Measurements from ENCODE around the gene CD248. TPM values are rescaled to one million over a fixed set of nuclear protein-coding genes. Genes with fewer than 3 reads are reported as not detected.

Gene CD248
- total RNA-seq, 1 donor from 2014 or later: 11.4 TPM

DNA sequence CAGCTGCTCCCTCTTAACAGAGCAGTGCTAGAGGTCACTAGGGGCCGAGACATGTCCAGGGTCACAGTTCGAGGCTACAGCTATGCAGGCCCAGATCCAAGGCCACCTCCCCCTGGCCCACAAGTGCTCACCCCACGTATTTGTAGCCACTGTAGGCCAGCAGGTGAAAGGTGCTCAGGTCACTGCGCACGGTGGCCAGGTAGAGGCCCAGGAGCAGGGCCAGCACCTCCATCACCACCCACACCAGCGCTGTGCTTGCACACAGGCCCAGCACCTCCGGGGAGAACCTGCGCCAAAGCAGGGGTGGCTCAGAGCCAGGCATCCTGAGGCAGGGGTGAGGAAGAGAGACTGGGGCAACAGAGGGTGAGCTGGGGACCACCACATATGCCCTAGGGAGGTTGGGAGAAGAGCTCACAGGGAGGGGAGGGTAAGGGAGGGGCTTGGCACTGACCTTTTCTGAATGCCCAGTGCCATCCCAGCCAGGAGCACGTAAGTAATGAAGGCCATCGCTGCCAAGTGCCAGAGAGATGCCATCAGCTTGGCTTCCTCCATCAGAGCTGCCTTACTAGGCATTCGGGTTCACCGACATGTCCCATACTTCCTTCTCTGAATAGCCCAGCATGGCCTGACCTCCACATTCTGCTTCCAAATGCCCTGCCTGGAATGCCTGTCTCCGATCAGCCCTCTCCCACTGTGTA is 31.4 kb downstream of the CD248 start:
- peaks cover 39% of the 10 kb centered on the region for H3K4me1 Mint-ChIP-seq (ENCODE audit: low read depth, unreplicated experiment)
- H3K27ac Mint-ChIP-seq (ENCODE audit: unreplicated experiment): peak overlapping the region; percentile 48
- peaks cover 24% of the 10 kb centered on the region for H3K27me3 Mint-ChIP-seq (ENCODE audit: unreplicated experiment)
- TF ChIP-seq, protein P1, sequence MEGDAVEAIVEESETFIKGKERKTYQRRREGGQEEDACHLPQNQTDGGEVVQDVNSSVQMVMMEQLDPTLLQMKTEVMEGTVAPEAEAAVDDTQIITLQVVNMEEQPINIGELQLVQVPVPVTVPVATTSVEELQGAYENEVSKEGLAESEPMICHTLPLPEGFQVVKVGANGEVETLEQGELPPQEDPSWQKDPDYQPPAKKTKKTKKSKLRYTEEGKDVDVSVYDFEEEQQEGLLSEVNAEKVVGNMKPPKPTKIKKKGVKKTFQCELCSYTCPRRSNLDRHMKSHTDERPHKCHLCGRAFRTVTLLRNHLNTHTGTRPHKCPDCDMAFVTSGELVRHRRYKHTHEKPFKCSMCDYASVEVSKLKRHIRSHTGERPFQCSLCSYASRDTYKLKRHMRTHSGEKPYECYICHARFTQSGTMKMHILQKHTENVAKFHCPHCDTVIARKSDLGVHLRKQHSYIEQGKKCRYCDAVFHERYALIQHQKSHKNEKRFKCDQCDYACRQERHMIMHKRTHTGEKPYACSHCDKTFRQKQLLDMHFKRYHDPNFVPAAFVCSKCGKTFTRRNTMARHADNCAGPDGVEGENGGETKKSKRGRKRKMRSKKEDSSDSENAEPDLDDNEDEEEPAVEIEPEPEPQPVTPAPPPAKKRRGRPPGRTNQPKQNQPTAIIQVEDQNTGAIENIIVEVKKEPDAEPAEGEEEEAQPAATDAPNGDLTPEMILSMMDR (IDR thresholded peaks at IDR 0.05; ENCODE audit: partially characterized antibody, unreplicated experiment): no peak
- peak overlapping the region; percentile 71 for H3K4me3 Mint-ChIP-seq (ENCODE audit: unreplicated experiment)
- no peaks in the 10 kb centered on the region for H3K36me3 Mint-ChIP-seq (ENCODE audit: unreplicated experiment)
- DNase-seq: no peak
- H3K9me3 Mint-ChIP-seq (ENCODE audit: unreplicated experiment): peaks cover 17% of the 10 kb centered on the region

DNA sequence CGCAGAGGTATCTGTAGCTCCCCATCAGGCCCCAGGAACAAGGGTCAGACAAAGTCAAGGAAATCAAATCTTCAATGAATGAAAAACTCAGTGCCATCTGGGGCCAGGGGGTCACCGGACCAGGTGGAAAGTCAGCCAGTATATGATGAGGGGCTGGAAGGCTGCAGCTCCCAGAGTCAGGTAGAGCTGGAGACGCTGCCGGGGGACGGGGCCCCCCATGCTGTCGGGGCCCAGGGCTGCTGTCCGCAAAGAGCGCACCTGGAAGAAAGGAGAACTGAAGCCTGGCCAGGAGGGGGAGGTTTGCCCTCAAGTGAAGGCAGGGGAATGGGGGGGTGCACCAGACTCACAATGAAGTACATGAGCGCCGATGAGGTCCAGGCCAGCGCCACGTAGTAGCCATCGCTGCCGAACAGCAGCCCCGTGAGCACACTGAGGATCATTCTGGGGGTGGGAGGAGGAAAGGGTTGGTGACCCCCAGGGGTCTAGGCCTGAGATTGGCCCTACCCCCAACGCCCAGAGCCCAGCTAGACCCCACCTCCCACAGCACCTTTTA is 32.2 kb downstream of the CD248 start:
- TF ChIP-seq, protein P1 (IDR thresholded peaks at IDR 0.05; ENCODE audit: partially characterized antibody, unreplicated experiment): no peak
- H3K27ac Mint-ChIP-seq (ENCODE audit: unreplicated experiment): peak overlapping the region; percentile 28
- H3K36me3 Mint-ChIP-seq (ENCODE audit: unreplicated experiment): no peaks in the 10 kb centered on the region
- H3K9me3 Mint-ChIP-seq (ENCODE audit: unreplicated experiment): peaks cover 11% of the 10 kb centered on the region
- no peak for DNase-seq
- no peak overlapping the region for H3K4me3 Mint-ChIP-seq (ENCODE audit: unreplicated experiment)
- peaks cover 18% of the 10 kb centered on the region for H3K27me3 Mint-ChIP-seq (ENCODE audit: unreplicated experiment)
- H3K4me1 Mint-ChIP-seq (ENCODE audit: low read depth, unreplicated experiment): peaks cover 34% of the 10 kb centered on the region

DNA sequence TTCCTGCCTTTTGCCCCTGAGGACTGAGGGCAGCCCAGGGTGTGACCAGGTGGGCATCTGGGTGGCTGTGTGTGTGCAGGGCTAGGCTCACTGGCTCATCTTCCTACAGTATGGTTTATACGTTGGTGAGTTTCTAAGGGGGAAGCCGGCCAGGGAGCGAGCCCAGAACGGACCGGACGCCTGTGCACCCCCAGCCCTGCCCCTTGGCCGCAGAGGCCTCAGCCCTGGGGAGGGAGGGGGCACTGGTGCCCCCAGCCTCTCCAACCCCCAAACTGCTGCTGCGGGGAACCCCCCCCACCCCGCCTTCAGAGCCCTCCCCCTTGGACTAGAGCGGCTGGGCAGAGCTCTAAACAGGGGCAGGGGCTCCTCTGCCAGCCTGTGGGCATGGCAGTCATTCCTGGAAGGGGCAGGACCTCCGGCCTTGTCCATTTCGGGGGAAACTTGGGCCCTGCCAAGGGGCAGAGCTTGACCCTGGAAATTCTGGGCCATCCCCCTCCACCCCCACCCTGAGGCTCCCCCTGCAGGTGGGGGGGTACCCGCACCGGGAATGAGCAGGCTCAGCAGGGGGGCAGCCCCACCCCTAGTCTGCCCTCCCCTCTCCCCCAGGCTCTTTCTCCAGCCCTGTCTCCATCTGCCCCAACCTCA is 33.3 kb downstream of the CD248 start:
- Mint-ChIP-seq H3K36me3 (ENCODE audit: unreplicated experiment) (no peaks in the 10 kb centered on the region), H3K27me3 (ENCODE audit: unreplicated experiment) (peaks cover 19% of the 10 kb centered on the region), H3K4me1 (ENCODE audit: low read depth, unreplicated experiment) (peaks cover 36% of the 10 kb centered on the region), H3K9me3 (ENCODE audit: unreplicated experiment) (peaks cover 9% of the 10 kb centered on the region), H3K27ac (ENCODE audit: unreplicated experiment) (peak overlapping the region; percentile 17), H3K4me3 (ENCODE audit: unreplicated experiment) (peak overlapping the region; percentile 42)
- DNase-seq: no peak
- TF ChIP-seq, protein P1 (IDR thresholded peaks at IDR 0.05; ENCODE audit: partially characterized antibody, unreplicated experiment): peak; percentile 12

DNA sequence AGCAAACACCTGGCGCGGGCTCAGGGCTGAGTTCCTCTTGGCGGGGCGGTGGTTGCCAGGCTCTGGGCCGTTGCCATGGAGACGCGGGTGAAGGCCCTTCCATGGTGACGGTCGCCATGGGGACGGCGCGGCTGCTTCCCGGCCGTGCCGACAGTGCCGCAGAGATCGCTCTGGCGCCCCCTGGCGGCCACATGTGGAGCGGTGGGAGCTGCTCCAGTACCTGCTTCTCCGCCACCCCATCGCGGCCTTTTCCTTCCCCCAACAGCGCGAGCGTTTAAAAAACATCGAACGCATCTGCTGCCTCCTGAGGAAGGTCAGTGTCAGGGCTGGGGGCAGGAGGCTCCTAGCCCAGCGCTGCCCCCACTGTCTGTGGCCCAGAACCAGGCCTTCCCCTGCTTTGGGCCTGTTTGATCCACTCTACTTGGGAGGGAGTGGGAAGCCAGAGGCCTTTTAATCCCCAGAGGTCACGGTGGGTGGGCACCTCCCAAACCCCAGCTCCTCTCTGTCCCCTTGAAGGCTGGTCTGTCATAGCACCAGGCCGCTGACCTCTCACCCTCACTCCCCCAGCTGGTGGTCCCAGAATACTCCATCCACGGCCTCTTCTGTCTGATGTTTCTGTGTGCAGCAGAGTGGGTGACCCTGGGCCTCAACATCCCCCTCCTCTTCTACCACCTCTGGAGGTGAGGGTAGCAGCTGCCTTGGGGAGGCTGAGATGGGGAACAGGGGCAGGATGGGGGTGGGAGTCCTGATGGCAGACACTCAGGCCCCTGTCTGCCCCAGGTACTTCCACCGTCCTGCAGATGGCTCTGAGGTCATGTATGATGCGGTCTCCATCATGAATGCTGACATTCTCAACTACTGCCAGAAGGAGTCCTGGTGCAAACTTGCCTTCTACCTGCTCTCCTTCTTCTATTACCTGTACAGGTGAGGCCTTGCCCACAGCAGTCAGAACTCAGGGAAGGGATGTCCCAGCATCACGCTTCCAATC is 34.1 kb downstream of the CD248 start:
- H3K4me3 Mint-ChIP-seq (ENCODE audit: unreplicated experiment): peak overlapping the region; percentile 55

More for the DNA sequence above, 34.1 kb downstream of the CD248 start:
- Mint-ChIP-seq H3K27me3 (ENCODE audit: unreplicated experiment) (peaks cover 19% of the 10 kb centered on the region), H3K36me3 (ENCODE audit: unreplicated experiment) (no peaks in the 10 kb centered on the region), H3K4me1 (ENCODE audit: low read depth, unreplicated experiment) (peaks cover 36% of the 10 kb centered on the region), H3K9me3 (ENCODE audit: unreplicated experiment) (peaks cover 9% of the 10 kb centered on the region), H3K27ac (ENCODE audit: unreplicated experiment) (peak overlapping the region; percentile 59)
- TF ChIP-seq, protein P1 (IDR thresholded peaks at IDR 0.05; ENCODE audit: partially characterized antibody, unreplicated experiment): peak; percentile 100
- peak; percentile 100 for DNase-seq

Data from glutamatergic neuron (in vitro differentiated cells).